Measurements from ENCODE around the gene SNX20.

DNA sequence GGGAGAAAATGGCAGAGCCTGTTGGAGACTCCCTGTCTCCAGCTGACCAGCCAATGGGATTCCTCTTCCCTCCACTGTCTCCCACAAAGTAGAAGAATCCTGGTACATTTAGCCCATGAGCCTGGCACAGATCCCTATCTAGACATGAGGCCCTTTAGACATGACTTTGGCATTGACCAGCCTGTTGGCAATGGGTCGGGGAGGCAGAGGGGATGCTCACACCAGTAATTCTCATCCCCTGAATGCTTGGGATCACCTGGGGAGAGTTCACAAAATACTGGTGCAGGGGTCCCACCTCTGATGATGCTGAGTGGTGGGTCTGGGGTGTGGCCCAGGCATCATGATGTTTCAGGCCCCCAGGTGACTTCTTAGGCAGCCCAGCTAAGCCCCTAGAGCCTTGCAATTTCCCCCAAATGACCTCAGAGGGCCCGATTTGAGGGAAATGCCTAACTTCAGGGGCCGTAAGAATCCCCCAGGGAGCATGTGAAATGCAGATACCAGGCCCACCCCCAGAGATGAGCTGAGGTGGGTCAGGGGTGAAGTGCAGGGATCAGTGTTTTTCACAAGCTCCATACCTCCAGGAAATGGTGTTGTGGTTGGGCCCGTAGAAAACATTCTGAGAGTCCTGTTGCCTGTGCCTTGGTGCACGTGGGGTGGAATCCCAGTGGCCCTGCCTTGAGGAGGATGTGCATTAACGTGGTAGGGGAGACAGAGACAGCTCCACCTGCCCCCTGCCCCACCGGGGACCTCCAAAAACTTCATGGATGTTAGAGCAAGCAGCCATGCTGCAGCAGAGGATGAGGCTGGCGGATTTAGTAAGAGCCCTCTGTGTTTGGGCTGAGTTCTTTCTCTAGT is 42.1 kb downstream of the SNX20 start:
- TF ChIP-seq, protein P1, sequence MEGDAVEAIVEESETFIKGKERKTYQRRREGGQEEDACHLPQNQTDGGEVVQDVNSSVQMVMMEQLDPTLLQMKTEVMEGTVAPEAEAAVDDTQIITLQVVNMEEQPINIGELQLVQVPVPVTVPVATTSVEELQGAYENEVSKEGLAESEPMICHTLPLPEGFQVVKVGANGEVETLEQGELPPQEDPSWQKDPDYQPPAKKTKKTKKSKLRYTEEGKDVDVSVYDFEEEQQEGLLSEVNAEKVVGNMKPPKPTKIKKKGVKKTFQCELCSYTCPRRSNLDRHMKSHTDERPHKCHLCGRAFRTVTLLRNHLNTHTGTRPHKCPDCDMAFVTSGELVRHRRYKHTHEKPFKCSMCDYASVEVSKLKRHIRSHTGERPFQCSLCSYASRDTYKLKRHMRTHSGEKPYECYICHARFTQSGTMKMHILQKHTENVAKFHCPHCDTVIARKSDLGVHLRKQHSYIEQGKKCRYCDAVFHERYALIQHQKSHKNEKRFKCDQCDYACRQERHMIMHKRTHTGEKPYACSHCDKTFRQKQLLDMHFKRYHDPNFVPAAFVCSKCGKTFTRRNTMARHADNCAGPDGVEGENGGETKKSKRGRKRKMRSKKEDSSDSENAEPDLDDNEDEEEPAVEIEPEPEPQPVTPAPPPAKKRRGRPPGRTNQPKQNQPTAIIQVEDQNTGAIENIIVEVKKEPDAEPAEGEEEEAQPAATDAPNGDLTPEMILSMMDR (IDR thresholded peaks at IDR 0.05; ENCODE audit: extremely low read depth in 1 of 2, insufficient read depth in 1 of 2, low read depth in 1 of 2, low read length in 2 of 2), result no peak
- TF ChIP-seq POLR2AphosphoS5 (IDR thresholded peaks at IDR 0.05; ENCODE audit: insufficient read depth, low read depth, low read length) (no peak), POLR2A (IDR thresholded peaks at IDR 0.05; ENCODE audit: low read depth, low read length) (no peak), MYC (IDR thresholded peaks at IDR 0.05; ENCODE audit: low read depth, low read length) (no peak)
